ENCODE data around the gene MFN2. TPM values are rescaled to one million over a fixed set of nuclear protein-coding genes. Genes with fewer than 3 reads are reported as not detected.

The MFN2 gene
- total and polyA plus RNA-seq, 9 donors, result 27.8 to 77.0 (median 55.8) TPM

- intact Hi-C loops (cut with DNase I), result no loop called here
- H3K4me1 ChIP-seq (ENCODE audit: insufficient read depth), result peaks cover 6% of the 10 kb centered on the region
Observed at GRCh38 chr1:11984121-11984520, 3.9 kb downstream of the MFN2 start.

GRCh38 chr1:11984576-11984975, 4.3 kb downstream of the MFN2 start:
- peaks cover 6% of the 10 kb centered on the region for H3K4me1 ChIP-seq (ENCODE audit: insufficient read depth)
- no peak for DNase-seq
- H3K4me3 ChIP-seq, result no peak overlapping the region
- intact Hi-C loops (cut with DNase I), result no loop called here
- TF ChIP-seq CTCF (IDR thresholded peaks at IDR 0.05) (no peak), POLR2A (IDR thresholded peaks at IDR 0.05) (no peak), EP300 (IDR thresholded peaks at IDR 0.05) (no peak)
- H3K27ac ChIP-seq, result no peak overlapping the region
- H3K9me3 ChIP-seq, result no peaks in the 10 kb centered on the region
- 78 to 82% (median 81%) methylated on average over 6 of the region's 6 CpGs for WGBS, 3 donors
- no peaks in the 10 kb centered on the region for H3K27me3 ChIP-seq
- no peaks in the 10 kb centered on the region for H3K36me3 ChIP-seq

More at GRCh38 chr1:11984121-11984520, 3.9 kb downstream of the MFN2 start:
- TF ChIP-seq EP300 (IDR thresholded peaks at IDR 0.05), result no peak
- TF ChIP-seq CTCF (IDR thresholded peaks at IDR 0.05), result no peak
- TF ChIP-seq POLR2A (IDR thresholded peaks at IDR 0.05), result no peak
- 69 to 80% (median 77%) methylated on average over 5 of the region's 5 CpGs for WGBS, 3 donors
- DNase-seq, result no peak
- no peaks in the 10 kb centered on the region for H3K27me3 ChIP-seq
- H3K4me3 ChIP-seq, result no peak overlapping the region
- H3K27ac ChIP-seq, result no peak overlapping the region
- H3K36me3 ChIP-seq, result no peaks in the 10 kb centered on the region
- no peaks in the 10 kb centered on the region for H3K9me3 ChIP-seq

GRCh38 chr1:11985171-11985570, 4.9 kb downstream of the MFN2 start:
- intact Hi-C loops (cut with DNase I), result no loop called here
- Histone ChIP-seq H3K36me3 (no peaks in the 10 kb centered on the region), H3K4me3 (no peak overlapping the region), H3K9me3 (no peaks in the 10 kb centered on the region), H3K4me1 (ENCODE audit: insufficient read depth) (peaks cover 6% of the 10 kb centered on the region), H3K27me3 (no peaks in the 10 kb centered on the region), H3K27ac (no peak overlapping the region)
- 67 to 93% (median 91%) methylated on average over 3 of the region's 3 CpGs for WGBS, 3 donors
- DNase-seq, result no peak
- TF ChIP-seq POLR2A (IDR thresholded peaks at IDR 0.05) (no peak), CTCF (IDR thresholded peaks at IDR 0.05) (no peak), EP300 (IDR thresholded peaks at IDR 0.05) (no peak)

GRCh38 chr1:11985851-11986250, 5.6 kb downstream of the MFN2 start:
- DNase-seq, result no peak
- Histone ChIP-seq H3K36me3 (no peaks in the 10 kb centered on the region), H3K9me3 (no peaks in the 10 kb centered on the region), H3K27ac (no peak overlapping the region), H3K4me3 (no peak overlapping the region), H3K4me1 (ENCODE audit: insufficient read depth) (peaks cover 4% of the 10 kb centered on the region), H3K27me3 (no peaks in the 10 kb centered on the region)
- 64 to 81% (median 76%) methylated on average over 7 of the region's 7 CpGs for WGBS, 3 donors
- intact Hi-C loops (cut with DNase I), result no loop called here
- TF ChIP-seq POLR2A (IDR thresholded peaks at IDR 0.05), result no peak
- no peak for TF ChIP-seq EP300 (IDR thresholded peaks at IDR 0.05)
- no peak for TF ChIP-seq CTCF (IDR thresholded peaks at IDR 0.05)
